GM12872 (cell line): ENCODE measurements around the gene PROM1.

ENCODE experiments used
- CTCF ChIP-seq: IDR thresholded peaks from 3 replicates; pipeline ENCODE4 v1.5.1; 2011; ENCODE audit warnings: low read depth, mild to moderate bottlenecking, low read length, moderate library complexity; ENCODE audit not compliant: insufficient read depth

Gene PROM1

GRCh38 chr4:16116019-16116418 is 32.2 kb upstream of the PROM1 start:
- no peak for TF ChIP-seq CTCF

- no peak for TF ChIP-seq CTCF
Observed at GRCh38 chr4:16114546-16114945, 30.7 kb upstream of the PROM1 start.

GRCh38 chr4:16113741-16114140 is 29.9 kb upstream of the PROM1 start:
- TF ChIP-seq CTCF = no peak

GRCh38 chr4:16111533-16111932 is 27.7 kb upstream of the PROM1 start:
- no peak for TF ChIP-seq CTCF

GRCh38 chr4:16110661-16111290 is 27.0 kb upstream of the PROM1 start:
- no peak for TF ChIP-seq CTCF

- no peak for TF ChIP-seq CTCF
Observed at GRCh38 chr4:16110199-16110598, 26.4 kb upstream of the PROM1 start.

GRCh38 chr4:16109256-16109655 is 25.4 kb upstream of the PROM1 start:
- no peak for TF ChIP-seq CTCF
